HCT116 (cell line): ENCODE results near the gene KCNH5.

ENCODE experiments used
- EGR1 ChIP-seq: IDR thresholded peaks from 2 replicates; pipeline ENCODE4 v1.6.1; 2012; ENCODE audit warnings: low read depth
- ELF1 ChIP-seq: IDR thresholded peaks from 2 replicates; pipeline ENCODE4 v1.6.1; 2012; ENCODE audit warnings: low read depth, borderline replicate concordance
- EZH2 ChIP-seq: fragments of 200-600 bp; sonication (generic); IDR thresholded peaks from 2 replicates; pipeline ENCODE4 v1.6.1; 2017; ENCODE audit warnings: antibody characterized with exemption, mixed run types
- EZH2phosphoT487 ChIP-seq: fragments of 200-600 bp; IDR thresholded peaks from 2 replicates; pipeline ENCODE4 v1.6.1; 2018; ENCODE audit warnings: antibody characterized with exemption, borderline replicate concordance
- FOSL1 ChIP-seq: IDR thresholded peaks from 2 replicates; pipeline ENCODE4 v1.6.1; 2012; ENCODE audit warnings: low read depth
- JUND ChIP-seq: IDR thresholded peaks from 2 replicates; pipeline ENCODE4 v1.6.1; 2012
- POLR2A ChIP-seq: IDR thresholded peaks from 2 replicates; pipeline ENCODE4 v1.7.0; 2011; ENCODE audit warnings: borderline replicate concordance; ENCODE audit not compliant: insufficient read depth, insufficient read length; ENCODE audit errors: extremely low read depth
- POLR2AphosphoS5 ChIP-seq: IDR thresholded peaks from 2 replicates; pipeline ENCODE4 v1.6.1; 2011; ENCODE audit warnings: mild to moderate bottlenecking, low read depth, low read length, moderate library complexity
- REST ChIP-seq: IDR thresholded peaks from 2 replicates; pipeline ENCODE4 v1.6.1; 2012; ENCODE audit warnings: low read depth
- SIN3A ChIP-seq: IDR thresholded peaks from 2 replicates; pipeline ENCODE4 v1.6.1; 2012; ENCODE audit warnings: low read depth
- SP1 ChIP-seq: IDR thresholded peaks from 2 replicates; pipeline ENCODE4 v1.6.1; 2012; ENCODE audit warnings: low read depth
- YY1 ChIP-seq: IDR thresholded peaks from 2 replicates; pipeline ENCODE4 v1.6.1; 2011; ENCODE audit warnings: low read length, low read depth, moderate library complexity, mild to moderate bottlenecking; ENCODE audit not compliant: insufficient replicate concordance; ENCODE audit errors: extremely low read depth
- TF ChIP-seq, protein P1 (sequence below), 3 experiments: fragments of 200-600 bp in 1 of 3; sonication (generic) in 1 of 3; IDR thresholded peaks in 2 of 3; conservative IDR thresholded peaks in 1 of 3; 2 replicates each; pipeline ENCODE4 v1.5.1; 2012 to 2017; ENCODE audit warnings: low read depth in 2 of 3, low read length in 2 of 3, antibody characterized with exemption in 1 of 3, borderline replicate concordance in 1 of 3, control low read depth in 1 of 3, mild to moderate bottlenecking in 1 of 3, mixed read lengths in 1 of 3, mixed run types in 1 of 3, moderate library complexity in 1 of 3; ENCODE audit not compliant: insufficient read depth in 1 of 3

DNA sequence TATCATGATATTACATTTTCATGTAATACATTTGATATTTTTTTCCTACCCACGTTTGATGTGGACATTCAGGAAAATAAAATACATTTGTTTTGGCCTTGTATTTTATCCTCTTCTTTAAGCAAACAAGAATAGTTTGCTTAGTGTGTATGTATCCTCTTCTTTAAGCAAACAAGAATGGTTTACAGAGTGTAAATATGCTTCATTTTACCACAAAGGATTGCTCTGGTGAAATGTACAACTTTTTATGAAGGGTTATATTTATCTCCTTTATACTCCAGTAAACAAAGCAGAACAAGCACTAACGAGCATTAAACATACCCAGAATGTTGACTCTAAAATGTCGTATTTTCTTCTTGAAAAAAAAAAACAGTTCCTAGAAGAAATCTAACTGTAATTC lies 244.7 kb downstream of the KCNH5 start:
- TF ChIP-seq, protein P1, sequence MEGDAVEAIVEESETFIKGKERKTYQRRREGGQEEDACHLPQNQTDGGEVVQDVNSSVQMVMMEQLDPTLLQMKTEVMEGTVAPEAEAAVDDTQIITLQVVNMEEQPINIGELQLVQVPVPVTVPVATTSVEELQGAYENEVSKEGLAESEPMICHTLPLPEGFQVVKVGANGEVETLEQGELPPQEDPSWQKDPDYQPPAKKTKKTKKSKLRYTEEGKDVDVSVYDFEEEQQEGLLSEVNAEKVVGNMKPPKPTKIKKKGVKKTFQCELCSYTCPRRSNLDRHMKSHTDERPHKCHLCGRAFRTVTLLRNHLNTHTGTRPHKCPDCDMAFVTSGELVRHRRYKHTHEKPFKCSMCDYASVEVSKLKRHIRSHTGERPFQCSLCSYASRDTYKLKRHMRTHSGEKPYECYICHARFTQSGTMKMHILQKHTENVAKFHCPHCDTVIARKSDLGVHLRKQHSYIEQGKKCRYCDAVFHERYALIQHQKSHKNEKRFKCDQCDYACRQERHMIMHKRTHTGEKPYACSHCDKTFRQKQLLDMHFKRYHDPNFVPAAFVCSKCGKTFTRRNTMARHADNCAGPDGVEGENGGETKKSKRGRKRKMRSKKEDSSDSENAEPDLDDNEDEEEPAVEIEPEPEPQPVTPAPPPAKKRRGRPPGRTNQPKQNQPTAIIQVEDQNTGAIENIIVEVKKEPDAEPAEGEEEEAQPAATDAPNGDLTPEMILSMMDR (IDR thresholded peaks at IDR 0.05 in 2 of 3, conservative IDR thresholded peaks at IDR 0.05 in 1 of 3; ENCODE audit: borderline replicate concordance in 1 of 3, insufficient read depth in 1 of 3, low read depth in 2 of 3, low read length in 2 of 3) = no peak
- TF ChIP-seq POLR2A (no peak), REST (no peak), SIN3A (no peak), POLR2AphosphoS5 (no peak), SP1 (no peak), YY1 (no peak), EGR1 (no peak), EZH2 (no peak), FOSL1 (no peak), EZH2phosphoT487 (no peak), ELF1 (no peak), JUND (no peak)
